Endothelial cell of umbilical vein (primary cell): Measurements from ENCODE around the gene P2RY13. TPM values are rescaled to one million over a fixed set of nuclear protein-coding genes. Genes with fewer than 3 reads are reported as not detected.

ENCODE experiments used
- BruUV-seq: library from RNA; stranded (reverse); fragments of 400-500 nt; replicated peaks from 2 replicates; lab custom pipeline; 2021; lab: Mats Ljungman, UMichigan
- CTCF ChIA-PET: fragments of 300-600, 350-600 bp; sonication (Branson Sonifier 250); formaldehyde crosslinking; loops from one replicate; lab custom pipeline; 2021; ENCODE audit warnings: antibody characterized with exemption, inconsistent platforms; lab: Charles Lee
- POLR2A ChIA-PET: fragments of 300-600, 350-600 bp; sonication (Branson Sonifier 250); formaldehyde crosslinking; loops from one replicate; lab custom pipeline; 2021; ENCODE audit warnings: antibody characterized with exemption, inconsistent platforms; lab: Charles Lee
- DNase-seq: peaks from one replicate; pipeline ENCODE4 v3.0.0-alpha.2; 2011; ENCODE audit warnings: low read depth, low spot score
- FAIRE-seq: peaks from 2 replicates; lab custom pipeline; 2011; peaks lifted over from hg19 to GRCh38; lab: Jason Lieb, UNC
- H2AFZ ChIP-seq: 2 replicates; pipeline ENCODE4 v1.6.0; 2012; ENCODE audit warnings: low read depth, low read length, control low read depth, inconsistent platforms
- H3K27ac ChIP-seq: 2 replicates; pipeline ENCODE4 v1.5.1; 2011; ENCODE audit warnings: low read depth, mild to moderate bottlenecking, control low read depth, low read length, moderate library complexity; ENCODE audit not compliant: insufficient read depth
- H3K27me3 ChIP-seq, 2 experiments: 2 replicates each; pipeline versions ENCODE4 v1.6.0 to v1.6.1; 2011; ENCODE audit warnings: low read length in 2 of 2, mixed read lengths in 1 of 2; ENCODE audit not compliant: control insufficient read depth in 2 of 2, insufficient read depth in 2 of 2
- H3K36me3 ChIP-seq, 2 experiments: 2 replicates in 1 of 2; 3 replicates in 1 of 2; pipeline ENCODE4 v1.5.1; 2011; ENCODE audit warnings: low read length in 2 of 2, mild to moderate bottlenecking in 1 of 2, moderate library complexity in 1 of 2; ENCODE audit not compliant: control insufficient read depth in 2 of 2, insufficient read depth in 2 of 2; ENCODE audit errors: extremely low read depth in 1 of 2
- H3K4me1 ChIP-seq: 3 replicates; pipeline ENCODE4 v1.5.1; 2011; ENCODE audit warnings: mild to moderate bottlenecking, low read length; ENCODE audit not compliant: control insufficient read depth, insufficient read depth; ENCODE audit errors: extremely low read depth
- H3K4me2 ChIP-seq: 2 replicates; pipeline ENCODE4 v1.6.1; 2011; ENCODE audit warnings: low read length, control low read depth, mixed read lengths; ENCODE audit not compliant: insufficient read depth
- H3K4me3 ChIP-seq, 3 experiments: fragments of 200-600 bp in 1 of 3; sonication (generic), shearing (Covaris generic) in 1 of 3; replicated peaks in 1 of 3; 2 replicates each; pipeline ENCODE4 v1.5.1; 2011 to 2016; ENCODE audit warnings: control low read depth in 3 of 3, low read length in 3 of 3, mild to moderate bottlenecking in 2 of 3, inconsistent platforms in 1 of 3, low read depth in 1 of 3, moderate library complexity in 1 of 3; ENCODE audit not compliant: insufficient read depth in 1 of 3
- H3K79me2 ChIP-seq: 2 replicates; pipeline ENCODE4 v1.6.0; 2012; ENCODE audit warnings: low read length, inconsistent platforms; ENCODE audit not compliant: control insufficient read depth, insufficient read depth
- H3K9ac ChIP-seq: replicated peaks from 2 replicates; pipeline ENCODE3; 2011; ENCODE audit warnings: low read length, control low read depth; ENCODE audit not compliant: insufficient read depth; ENCODE audit errors: extremely low read depth
- H3K9me1 ChIP-seq: replicated peaks from 3 replicates; pipeline ENCODE4 v1.6.0; 2011; ENCODE audit warnings: mild to moderate bottlenecking, low read length; ENCODE audit not compliant: control insufficient read depth, insufficient read depth; ENCODE audit errors: extremely low read depth
- H3K9me3 ChIP-seq: replicated peaks from 2 replicates; pipeline ENCODE4 v1.5.1; 2012; ENCODE audit warnings: low read length, inconsistent platforms; ENCODE audit not compliant: control insufficient read depth, insufficient read depth
- H4K20me1 ChIP-seq: replicated peaks from 2 replicates; pipeline ENCODE3; 2011; ENCODE audit warnings: mild to moderate bottlenecking, low read length; ENCODE audit not compliant: control insufficient read depth, insufficient read depth; ENCODE audit errors: extremely low read depth
- CTCF ChIP-seq, 2 donors: IDR thresholded peaks; 1 replicate in 1 of 2; 2 replicates in 1 of 2; pipeline ENCODE4 v1.5.1; 2011; ENCODE audit warnings: low read length in 2 of 2, mild to moderate bottlenecking in 2 of 2, moderate library complexity in 2 of 2, control low read depth in 1 of 2, inconsistent platforms in 1 of 2, low read depth in 1 of 2; ENCODE audit not compliant: insufficient read depth in 1 of 2; ENCODE audit errors: extremely low read depth in 1 of 2
- EZH2 ChIP-seq: IDR thresholded peaks from 2 replicates; pipeline ENCODE4 v1.6.1; 2012; ENCODE audit warnings: borderline replicate concordance, low read depth, mild to moderate bottlenecking, moderate library complexity, low read length, inconsistent platforms; ENCODE audit not compliant: severe bottlenecking
- FOS ChIP-seq: IDR thresholded peaks from 2 replicates; pipeline ENCODE4 v1.6.1; 2011; ENCODE audit warnings: mild to moderate bottlenecking, low read length, moderate library complexity, borderline replicate concordance; ENCODE audit not compliant: insufficient read depth
- GATA2 ChIP-seq: IDR thresholded peaks from 2 replicates; pipeline ENCODE4 v1.7.0; 2011; ENCODE audit warnings: low read depth, mild to moderate bottlenecking, moderate library complexity, mixed read lengths, low read length; ENCODE audit not compliant: insufficient read length, insufficient read depth
- JUN ChIP-seq: IDR thresholded peaks from 2 replicates; pipeline ENCODE4 v1.6.1; 2011; ENCODE audit warnings: borderline replicate concordance, low read depth; ENCODE audit not compliant: insufficient read length, insufficient read depth
- MAX ChIP-seq: IDR thresholded peaks from 2 replicates; pipeline ENCODE4 v1.6.1; 2011; ENCODE audit not compliant: insufficient read depth, insufficient read length
- MYC ChIP-seq: IDR thresholded peaks from one replicate; pipeline ENCODE4 v1.6.1; 2011; ENCODE audit warnings: mild to moderate bottlenecking, low read depth, low read length
- POLR2A ChIP-seq: IDR thresholded peaks from 2 replicates; pipeline ENCODE4 v1.6.1; 2012; ENCODE audit warnings: low read depth, mild to moderate bottlenecking, control low read depth, low read length
- POLR2AphosphoS5 ChIP-seq: IDR thresholded peaks from 2 replicates; pipeline ENCODE4 v1.6.1; 2012; ENCODE audit warnings: low read depth, mild to moderate bottlenecking, control low read depth, low read length, moderate library complexity; ENCODE audit not compliant: insufficient read depth
- dilution Hi-C: fragments of 300-500 bp; cut with MboI; formaldehyde crosslinking; loops from one replicate; pipeline ENCODE4 v1.15.0; 2019; ENCODE audit warnings: low sequenced_read_pairs; ENCODE audit not compliant: extremely low pct_ligation_motif_present
- intact Hi-C: fragments of 100-400 bp; cut with micrococcal nuclease; formaldehyde crosslinking; loops from one replicate; pipeline ENCODE4 v1.10.0; 2022
- polyA plus RNA-seq, 4 experiments: library from polyadenylated mRNA; depleted of rRNA in 3 of 4; stranded (reverse) in 3 of 4; unstranded in 1 of 4; fragments of >200 nt; gene quantifications; 2 replicates each; pipeline versions ENCODE4 v1.2.1 to v1.2.3, GENCODE V29; 2011 to 2012; ENCODE audit warnings: missing spikeins in 1 of 4
- total RNA-seq: library from RNA; stranded (reverse); gene quantifications from 2 replicates; pipeline ENCODE4 v1.2.3, GENCODE V29; 2021

The P2RY13 gene
- total and polyA plus RNA-seq, 2 donors (not counting 3 experiments of a cell fraction or from before 2014, with no cell fraction given) = not detected

GRCh38 chr3:151289445-151289844 is 39.9 kb downstream of the P2RY13 start:
- H3K79me2 ChIP-seq = no peaks in the 10 kb centered on the region
- H3K9ac ChIP-seq = no peak overlapping the region
- no peaks in the 10 kb centered on the region for H3K9me1 ChIP-seq
- intact Hi-C loops = no loop called here
- ChIA-PET CTCF (interaction anchor here (1.4 to 1.7 kb wide), 2 partner anchors 13 to 121 kb away, joined by 3 to 10 read pairs; no protein-coding TSS in a partner anchor), POLR2A (no interaction called here)
- H3K4me2 ChIP-seq = no peak overlapping the region
- TF ChIP-seq MAX (no peak), CTCF (IDR thresholded peaks at IDR 0.05; ENCODE audit: extremely low read depth in 1 of 2, insufficient read depth in 1 of 2, low read depth in 1 of 2, low read length in 2 of 2) (no peak), POLR2A (no peak), JUN (no peak), GATA2 (no peak), EZH2 (no peak), POLR2AphosphoS5 (no peak), FOS (no peak), MYC (no peak)
- no peaks in the 10 kb centered on the region for H3K36me3 ChIP-seq
- no TSS peak for BruUV-seq
- H2AFZ ChIP-seq = no peak overlapping the region
- no peak overlapping the region for H3K27ac ChIP-seq
- no peak overlapping the region for H3K4me3 ChIP-seq
- DNase-seq = no peak
- no peaks in the 10 kb centered on the region for H4K20me1 ChIP-seq
- H3K9me3 ChIP-seq = no peaks in the 10 kb centered on the region
- dilution Hi-C loops = no loop called here
- no peak for FAIRE-seq
- no peaks in the 10 kb centered on the region for H3K4me1 ChIP-seq
- peaks cover 0 to 10% of the 10 kb centered on the region in 2 experiments for H3K27me3 ChIP-seq
